HG03060 (cell line): ENCODE results near the gene RNF220.

Experiments used
- ATAC-seq: cut with Tn5 transposase; IDR thresholded peaks from one replicate; pipeline ENCODE4 v1.9.1; 2021; ENCODE audit warnings: low read depth, moderate number of reproducible peaks; ENCODE audit not compliant: unreplicated experiment

RNF220 gene

DNA sequence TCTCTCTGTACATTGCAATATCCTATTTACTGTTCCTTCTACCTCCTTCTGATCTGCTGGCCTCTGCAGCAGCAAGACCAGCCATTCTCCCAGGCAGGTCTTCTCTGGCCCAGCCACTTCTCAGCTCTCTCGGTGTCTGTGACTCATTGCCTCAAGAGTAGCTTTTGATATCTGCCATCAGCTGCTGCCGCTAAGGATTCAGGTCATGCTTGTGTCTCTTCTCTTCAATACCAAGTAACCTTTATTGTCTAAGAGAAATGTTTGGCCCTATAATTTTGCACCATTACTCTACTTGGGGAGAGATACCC lies 167.5 kb downstream of the RNF220 start:
- ATAC-seq: no peak

DNA sequence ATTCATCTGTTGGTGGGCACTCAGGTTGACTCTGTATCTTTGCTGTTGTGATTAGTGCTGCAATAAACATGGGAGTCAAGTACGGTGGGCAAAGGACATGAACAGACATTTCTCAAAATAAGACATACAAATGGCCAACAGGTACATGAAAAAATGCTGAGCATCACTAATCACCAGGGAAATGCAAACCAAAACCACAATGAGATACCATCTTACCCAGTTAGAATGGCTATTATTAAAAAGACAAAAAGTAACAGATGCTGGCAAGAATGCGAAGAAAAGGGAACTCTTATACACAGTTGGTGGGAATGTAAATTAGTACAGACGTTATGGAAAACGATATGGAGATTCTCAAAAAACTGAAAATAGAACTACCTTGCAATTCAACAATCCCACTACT lies 170.3 kb downstream of the RNF220 start:
- no peak for ATAC-seq

DNA sequence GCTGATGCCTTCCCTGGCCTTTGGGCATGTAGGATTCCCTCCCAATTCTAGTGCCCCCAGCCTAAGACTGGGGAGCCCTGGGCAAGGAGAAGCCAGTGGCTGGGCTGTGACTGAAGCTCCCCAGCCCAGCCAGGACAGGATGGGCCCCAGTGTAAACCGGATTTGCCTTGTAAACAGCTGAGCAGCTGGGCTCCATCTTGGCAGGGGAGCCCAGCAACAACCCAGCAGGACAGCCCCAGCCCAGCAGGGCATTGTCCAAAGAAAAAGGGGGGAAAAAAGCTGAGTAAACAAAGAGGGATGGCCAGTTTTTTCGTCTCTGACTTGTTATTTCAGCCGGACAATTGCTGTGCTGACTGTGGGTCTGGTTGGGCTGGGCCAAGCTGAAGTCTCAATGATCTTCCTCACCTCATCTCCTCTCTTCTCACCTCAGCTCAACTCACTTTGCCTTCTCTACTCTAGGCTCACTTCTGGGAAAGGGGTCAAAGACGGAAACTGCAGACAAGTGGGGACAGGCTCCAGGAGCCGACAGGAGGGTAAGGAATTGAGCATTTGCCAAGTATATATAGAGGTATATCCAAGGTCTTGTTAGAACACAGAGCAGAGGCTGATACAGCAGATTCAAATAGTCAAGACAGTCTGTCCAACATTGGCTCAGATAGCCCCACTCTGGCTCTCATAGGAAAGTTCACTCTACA lies 171.5 kb downstream of the RNF220 start:
- ATAC-seq: no peak

DNA sequence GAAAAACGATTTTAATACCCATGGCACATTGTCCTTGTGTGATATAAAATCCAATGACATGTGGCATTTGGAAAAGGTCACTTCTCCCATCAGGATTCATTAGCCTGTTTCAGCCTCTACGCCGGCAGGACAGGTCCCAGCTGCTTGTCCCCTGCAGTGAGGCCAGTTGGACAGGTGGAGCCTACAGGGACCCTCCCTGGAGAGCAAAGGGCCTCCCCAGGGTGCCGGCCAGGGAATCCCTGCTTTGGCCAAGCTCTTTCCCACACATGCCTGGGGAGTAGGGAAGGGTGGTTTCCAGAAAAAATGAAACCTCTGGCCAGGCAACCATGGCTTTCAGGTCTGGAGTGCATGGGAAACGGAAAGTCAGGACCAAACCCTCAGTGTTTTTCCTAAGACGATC lies 176.2 kb downstream of the RNF220 start:
- ATAC-seq: no peak

DNA sequence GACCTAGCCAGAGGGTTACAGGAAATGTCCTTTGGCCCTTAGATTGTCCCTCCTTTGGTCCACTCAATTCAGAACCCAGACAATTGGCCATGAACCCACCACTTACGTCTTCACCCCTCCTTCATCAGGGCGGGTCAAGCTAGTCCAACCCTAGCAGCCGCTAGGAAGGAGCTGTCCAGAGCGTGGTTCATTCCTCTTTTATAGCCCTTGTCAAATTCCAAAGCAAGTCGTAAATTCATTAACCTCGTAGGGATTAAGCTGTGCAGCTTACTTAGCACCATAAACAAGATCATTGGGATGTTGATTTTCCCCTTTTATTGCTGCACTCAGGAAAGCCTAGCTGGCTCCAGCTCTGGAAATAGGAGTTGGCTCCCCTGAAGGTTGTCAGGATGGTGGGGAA lies 179.1 kb downstream of the RNF220 start:
- no peak for ATAC-seq

DNA sequence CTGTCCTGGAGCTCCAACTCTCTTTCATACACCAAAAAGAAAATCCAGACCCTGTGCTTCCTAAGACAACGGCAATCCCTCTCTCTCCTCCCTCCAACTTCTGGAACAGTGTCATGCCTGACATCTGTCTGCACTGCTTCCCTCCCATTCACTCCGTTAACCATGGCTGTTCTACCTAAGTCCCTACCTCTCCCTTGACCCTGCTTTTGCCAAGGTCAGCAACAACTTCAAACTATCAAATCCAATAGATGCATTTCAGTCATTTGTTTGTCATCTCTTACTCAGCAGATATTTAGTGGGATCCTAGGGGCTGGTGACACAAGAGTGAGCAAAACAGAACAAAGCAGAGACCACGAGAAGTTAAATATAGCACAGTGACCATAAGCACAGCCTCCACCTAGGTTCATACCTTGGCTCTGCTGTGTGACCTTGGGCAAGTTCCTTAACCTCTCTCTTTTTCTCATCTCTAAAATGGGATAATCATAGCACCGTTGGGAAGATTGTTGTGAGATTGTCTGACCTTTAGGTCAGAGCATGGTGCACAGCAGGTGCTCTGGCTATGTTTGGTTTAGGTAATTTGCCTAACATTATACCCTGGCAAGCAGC lies 180.4 kb downstream of the RNF220 start:
- no peak for ATAC-seq

DNA sequence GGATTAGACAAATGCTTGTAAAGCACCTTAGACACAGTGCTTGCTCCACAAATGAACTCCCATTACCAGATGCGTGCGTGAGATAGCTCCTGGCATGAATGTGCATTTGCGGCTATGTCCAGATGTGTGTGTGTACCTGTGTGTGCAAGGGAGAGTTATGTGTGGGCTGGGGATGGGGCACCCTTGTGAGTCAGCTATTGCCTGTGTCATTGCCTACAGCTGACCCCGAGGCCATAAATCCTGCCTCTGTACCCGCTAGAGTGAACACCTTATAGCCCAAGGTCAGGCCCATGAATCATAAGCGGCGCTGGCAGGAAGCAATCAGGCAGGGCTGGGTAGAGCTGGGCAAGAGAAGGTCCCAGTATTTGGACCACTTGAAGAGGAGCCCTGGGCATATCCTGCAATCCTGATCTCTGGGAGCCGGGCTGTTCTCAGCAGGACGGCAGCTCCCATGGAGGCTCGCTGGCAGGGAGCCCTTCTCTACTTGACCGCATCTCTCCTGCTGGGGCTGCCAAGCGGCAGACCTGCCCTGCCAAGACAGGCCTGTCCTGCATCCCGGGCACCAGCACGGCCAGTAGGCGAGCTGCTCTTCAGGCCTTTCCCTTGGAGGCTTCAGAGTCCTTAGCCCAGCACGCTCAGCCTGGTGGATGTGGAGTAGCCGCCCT lies 182.9 kb downstream of the RNF220 start:
- no peak for ATAC-seq

DNA sequence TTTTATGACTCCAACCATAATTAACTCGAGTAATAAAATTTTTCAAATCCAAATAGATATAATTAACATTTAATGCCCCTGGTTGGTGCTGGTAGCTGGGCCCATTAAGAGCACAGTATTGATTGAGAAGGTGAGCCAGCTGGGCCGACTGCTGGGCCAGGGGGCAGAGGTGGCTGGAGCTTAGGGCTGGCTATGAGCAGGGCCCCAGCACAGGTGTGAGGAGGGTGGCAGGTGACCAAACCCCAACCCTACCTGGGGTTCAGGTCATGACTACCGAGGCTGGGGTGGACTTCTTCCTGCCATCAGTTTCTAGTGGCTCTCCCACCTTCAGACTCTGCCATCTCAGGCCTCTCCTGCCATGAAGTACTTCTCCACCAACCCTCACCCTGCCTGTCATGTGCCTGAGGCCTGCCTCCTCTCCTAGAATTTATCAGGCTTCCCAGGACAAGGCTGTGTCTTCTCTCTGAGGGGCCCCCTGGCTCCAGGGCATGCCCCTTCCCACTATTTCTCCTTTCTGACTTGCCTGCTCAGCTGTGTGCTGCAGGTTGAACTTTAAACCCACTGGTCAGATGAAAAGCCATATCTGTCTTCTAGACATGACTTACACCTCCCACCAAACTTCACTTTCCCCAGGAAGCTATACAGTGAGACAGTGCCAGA lies 183.6 kb downstream of the RNF220 start:
- no peak for ATAC-seq

DNA sequence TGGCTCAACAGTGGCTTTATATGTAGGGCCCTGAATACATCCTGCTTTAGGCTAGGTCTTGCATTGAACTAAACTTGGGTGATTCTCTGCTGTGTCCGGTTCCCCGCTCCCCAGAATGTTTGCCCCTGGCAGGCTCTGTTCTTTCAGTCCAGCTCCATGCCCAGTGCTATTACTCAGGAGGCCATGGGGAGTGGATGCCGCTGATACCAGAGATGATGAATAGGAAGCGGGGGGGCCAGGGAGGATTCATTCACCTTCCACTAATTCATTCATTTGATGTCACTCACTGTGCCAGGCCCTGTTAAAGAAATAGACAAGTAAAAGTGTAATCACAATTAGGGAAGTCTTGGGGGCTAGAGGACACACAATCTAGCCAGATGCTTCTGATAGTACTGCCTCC lies 185.4 kb downstream of the RNF220 start:
- no peak for ATAC-seq

DNA sequence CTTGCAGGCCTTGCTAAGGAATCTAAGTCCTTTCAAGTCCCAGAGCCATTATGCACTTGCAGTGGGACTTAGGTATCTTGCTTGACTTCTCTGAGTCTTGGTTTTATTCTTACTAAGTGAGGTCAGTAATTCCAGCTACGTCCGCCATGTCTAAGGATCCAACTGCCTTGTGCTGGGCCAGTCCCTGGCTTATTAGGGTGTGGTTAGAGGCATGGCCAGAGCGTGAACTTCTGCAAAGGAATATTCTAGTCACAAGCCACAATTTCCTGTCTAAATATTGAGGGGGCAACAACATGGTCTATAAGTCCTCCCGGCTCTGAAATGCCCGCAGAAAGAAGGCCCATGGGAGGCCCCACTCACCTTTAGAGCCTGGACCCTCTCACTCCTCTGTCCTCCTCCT lies 186.3 kb downstream of the RNF220 start:
- ATAC-seq: no peak

DNA sequence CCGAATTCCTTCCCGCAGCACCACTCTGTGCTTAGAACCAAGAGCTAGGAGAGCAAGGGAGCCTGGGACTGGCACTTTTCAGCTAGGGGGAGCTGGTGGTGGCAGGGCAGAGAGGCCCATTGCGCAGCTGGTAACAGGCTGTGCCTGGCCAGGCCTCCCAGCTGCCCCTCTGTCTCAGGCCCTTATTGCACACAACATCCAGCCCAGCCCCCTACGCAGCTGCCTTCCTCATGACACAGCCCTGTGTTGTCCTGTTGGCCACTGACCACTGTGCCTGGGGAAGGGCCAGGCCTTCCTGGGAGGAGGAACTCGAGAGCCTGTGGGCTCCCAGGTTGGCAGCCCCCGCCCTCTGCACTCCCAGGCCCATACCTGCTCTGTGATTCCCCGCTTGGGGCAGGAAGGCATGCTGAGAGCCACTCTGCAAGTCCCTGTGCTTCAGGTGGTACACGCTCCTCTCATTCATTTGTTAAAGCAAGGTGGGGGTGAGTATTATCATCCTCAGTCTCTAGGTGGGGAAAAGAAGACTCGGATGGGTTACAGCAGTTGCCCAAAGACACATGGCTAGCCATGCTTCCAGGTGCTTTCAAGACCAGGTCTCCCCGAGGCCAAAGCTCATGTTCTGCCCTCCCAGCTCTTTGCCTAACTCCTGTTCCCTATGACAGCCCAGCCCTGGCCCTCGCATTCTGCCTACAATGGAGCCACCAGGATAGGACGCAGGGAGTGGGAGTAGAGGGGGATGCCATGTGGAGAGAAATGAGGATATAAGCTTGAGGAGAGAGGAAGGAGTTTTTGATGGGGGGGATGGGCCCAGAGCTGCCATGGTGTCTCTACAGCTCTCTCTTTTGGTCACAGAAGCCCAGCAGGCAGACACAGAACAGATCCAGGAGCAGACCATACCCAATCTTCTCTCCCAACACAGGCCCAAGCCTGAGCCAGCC lies 187.4 kb downstream of the RNF220 start:
- ATAC-seq: no peak

DNA sequence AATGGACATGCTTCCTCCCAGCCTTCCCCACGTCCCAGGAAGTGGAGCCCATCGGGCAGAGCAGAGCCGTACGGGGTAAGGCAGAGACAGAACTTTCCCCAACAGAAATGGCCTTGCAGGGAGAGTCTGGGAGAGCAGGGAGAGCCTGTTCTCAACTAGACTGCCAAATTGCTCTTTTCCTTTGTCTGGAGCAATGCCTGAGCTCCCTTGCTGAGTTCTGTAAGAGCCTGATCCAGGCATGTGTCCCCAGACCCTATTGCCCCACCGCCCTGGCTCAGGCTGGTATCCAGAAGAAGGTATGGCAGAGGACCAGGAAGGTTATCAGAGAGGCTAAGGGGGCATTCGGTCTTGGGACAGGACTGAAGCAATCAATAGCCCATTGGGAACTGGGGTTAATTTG lies 189.3 kb downstream of the RNF220 start:
- no peak for ATAC-seq

DNA sequence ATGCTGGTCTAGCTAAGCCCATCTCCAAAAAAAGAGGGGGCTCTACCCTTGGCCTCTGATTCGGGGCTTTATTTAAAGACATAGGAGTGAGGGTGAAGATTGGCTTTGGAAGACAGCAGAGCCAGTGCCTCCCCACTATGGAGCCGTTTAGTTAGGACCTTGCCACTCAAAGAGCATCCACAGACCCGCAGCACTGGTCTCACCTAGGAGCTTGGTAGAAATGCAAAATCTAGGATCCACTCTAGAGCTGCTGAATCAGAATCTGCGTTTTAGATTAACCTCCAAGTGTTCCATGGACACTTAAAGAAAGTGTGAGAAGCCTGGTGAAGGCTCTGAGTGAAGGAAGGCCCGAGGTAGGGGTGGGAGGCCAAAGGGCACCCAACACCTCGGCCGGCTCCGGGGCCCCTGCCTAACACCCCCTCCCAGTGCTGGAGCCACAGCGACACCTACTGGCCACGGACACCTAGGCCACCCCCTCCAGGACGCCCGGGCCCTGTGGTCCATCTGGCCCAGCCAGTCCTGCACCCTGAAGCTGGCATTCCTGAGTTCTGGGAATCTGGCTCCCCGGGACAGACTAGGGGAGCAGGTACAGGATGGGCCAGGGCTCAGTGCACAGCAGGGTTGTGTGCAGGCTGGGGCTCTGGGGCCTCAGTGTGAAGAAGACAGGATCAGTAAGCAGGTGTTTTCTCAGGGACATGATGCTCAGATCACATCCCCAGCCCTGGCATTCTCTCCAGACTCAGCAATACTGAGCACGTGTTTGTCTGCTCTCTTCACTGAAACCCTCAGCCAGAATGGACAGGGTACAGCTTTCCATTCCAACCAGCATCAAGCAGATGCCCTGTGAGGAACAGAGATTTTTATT lies 190.0 kb downstream of the RNF220 start:
- ATAC-seq: no peak

DNA sequence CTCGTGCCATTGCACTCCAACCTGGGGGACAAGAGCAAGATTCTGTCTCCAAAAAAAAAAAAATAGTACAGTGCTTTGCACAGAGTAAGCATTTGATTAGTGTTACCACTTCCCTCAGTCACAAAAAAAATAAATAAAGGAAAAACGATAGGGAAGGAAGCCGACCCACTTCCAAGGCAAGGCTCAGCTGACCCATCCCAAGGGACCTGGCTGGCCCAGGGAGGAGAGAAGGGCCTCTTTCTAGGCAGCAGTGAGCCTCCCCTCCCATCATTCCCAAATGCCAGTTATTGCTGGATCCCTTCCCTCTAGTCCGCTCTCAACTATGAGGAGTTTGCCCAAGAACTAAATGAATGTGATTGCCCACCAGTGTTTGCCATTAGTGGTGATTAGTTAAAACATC lies 191.5 kb downstream of the RNF220 start:
- ATAC-seq: no peak

DNA sequence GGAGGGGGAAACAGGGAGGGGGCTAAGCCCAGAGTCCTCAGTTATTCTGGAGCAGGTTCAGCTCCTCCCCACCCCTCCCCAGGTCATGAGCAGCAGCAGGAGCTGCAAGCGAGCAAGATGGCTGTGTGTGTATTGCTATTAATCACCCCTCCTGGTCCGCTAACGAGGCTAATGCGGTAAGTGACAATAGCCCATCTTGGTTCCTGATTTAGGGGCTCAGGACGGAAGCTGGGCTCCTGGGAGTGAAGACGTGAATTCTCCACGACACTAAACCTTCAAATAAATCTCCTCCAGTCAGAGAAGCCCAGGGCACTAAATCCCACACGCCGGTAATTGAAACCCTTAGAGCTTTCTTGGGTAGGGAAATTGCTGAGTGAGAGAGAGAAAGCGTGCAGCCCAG lies 193.1 kb downstream of the RNF220 start:
- ATAC-seq: no peak

DNA sequence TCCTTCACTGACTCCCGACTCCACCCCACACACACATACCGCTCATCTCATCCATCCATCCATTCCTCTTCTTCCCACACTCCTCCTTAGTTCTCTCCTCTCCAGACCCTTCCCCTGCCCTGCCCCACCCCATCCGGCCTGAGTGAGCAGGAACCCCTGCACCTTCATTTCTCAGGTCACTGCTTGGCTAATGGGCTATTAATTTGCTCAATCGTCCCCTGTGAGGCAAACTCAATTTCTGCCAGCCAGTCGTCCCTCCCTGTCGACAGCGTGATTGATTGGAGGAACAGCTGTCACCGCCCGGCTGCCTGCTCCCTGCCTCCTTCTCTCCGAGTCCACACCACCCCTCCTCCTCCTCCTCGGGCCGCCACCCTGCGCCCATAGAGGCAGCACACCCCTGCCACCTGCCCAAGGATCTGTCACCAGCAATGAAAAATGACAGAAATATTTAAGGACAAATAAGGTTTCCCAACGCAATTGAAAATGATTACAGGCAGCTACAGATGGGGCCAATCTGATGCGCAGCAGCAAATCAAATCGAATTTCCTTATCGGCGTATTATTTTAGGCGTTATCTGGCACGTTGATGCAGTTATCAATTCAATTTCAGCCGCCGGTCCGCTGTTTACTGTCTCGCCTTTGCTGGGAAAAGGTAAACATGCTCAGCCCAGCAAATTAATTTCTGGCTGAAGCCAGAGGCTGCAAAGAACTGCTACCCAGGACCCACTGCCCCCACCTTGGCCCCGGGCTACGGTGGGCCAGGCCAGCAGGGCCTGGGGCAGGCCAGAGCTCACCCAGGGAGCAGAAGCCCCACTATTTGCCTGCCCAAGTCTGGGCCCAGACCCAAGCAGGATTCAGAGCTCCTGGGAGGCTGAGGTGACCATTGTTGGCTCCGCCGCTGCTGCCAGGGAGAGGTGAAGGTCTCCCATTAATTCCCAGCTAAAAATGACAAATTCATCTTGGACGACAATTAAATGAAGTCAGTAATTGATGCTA lies 197.9 kb downstream of the RNF220 start:
- no peak for ATAC-seq

DNA sequence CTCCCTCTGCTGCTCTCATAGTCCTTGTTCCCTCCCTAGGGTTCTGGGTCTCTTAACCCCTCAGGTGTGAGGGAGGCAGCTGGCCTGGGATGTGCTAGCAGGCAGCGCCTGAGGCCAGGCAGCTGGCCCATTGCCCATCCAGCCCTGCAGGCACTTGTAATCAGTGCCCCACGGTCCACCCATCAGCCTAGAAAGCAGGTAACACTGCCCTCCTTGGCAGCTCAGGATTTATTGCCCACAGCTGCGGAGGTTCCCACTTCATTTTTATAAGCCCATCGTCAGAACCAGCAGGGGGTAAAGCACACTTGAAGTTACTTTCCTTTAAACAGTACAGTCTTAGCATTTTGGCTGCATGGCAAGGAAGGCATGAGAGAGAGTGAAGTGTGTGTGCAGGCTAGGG lies 198.7 kb downstream of the RNF220 start:
- ATAC-seq: no peak

DNA sequence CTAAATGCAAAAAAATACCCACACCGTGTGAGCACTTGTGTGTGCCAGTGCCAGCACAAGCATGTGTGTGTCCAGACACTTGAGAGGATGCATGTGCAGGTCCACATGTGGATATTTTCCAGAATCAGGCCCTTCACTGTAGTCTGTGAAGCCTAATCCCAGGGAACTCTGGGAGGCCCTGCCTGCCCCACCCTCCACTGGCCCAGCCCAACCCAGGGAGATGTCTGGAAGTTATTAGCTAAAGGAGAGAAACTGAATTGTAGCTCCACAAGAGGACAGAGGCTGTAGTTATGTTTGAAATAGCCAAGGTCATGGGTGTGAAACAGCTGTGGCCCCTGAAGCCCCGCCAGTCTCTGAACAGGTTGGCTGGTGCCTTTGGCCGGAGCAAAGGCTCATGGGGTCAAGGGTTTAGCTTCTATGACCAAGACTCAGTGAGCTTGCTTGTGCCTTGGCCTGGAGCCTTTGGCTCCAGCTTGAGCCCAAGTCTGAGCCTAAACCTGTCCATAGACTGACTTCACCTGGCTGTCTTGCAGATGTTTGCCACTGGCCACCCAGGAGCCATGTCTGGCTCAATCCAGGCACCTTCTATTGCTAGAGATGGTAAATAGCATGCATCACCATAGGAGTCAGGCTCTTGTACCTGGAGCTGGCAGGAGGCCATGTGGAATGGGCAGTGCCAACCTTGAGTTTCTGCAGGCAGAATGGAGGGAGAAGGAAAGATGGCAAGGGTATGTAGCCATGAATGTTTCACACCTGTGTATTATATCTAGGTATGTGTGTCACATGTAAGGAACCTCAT lies 199.3 kb downstream of the RNF220 start:
- ATAC-seq: no peak
